Dermis blood vessel endothelial cell (primary cell): ENCODE data around the gene CARD10. TPM values are rescaled to one million over a fixed set of nuclear protein-coding genes. Genes with fewer than 3 reads are reported as not detected.
"Not testable (repeated sequence)": the region's sequence is repeated elsewhere in the genome, so short reads cannot be mapped to it uniquely, and the experiment has no call there.

Experiments
- DNase-seq: peaks from one replicate; pipeline ENCODE4 v3.0.0; 2010
- total RNA-seq: library from RNA; depleted of rRNA; stranded (reverse); fragments of >200 nt; gene quantifications from 2 replicates; pipeline ENCODE4 v1.2.3, GENCODE V29; 2014

The CARD10 gene
- total RNA-seq, 1 donor from 2014 or later, result 55.8 TPM

GRCh38 chr22:37556710-37557109 is 37.5 kb upstream of the CARD10 start:
- DNase-seq, result no peak

DNA sequence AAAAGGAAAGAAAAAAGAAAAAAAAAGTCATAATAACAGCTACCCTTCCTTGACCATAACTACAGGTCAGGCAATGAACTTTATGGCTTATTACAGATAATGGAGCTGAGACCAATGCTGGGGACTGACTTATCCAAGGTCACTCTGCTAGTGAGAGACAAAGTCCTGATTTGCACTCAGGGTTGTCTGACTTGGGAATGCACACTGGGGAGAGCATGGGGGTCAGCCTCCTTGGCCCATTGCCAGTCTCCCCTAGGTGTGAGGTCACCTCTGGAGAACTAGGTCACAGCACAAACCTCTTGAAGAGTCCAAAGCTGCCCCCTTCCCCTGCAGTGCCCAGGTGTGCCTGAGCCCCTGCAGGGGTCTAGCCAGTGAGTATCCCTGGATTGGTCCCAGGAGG is 35.8 kb upstream of the CARD10 start:
- DNase-seq, result no peak

GRCh38 chr22:37553725-37554124 is 34.5 kb upstream of the CARD10 start:
- no peak for DNase-seq

GRCh38 chr22:37552524-37553163 is 33.4 kb upstream of the CARD10 start:
- DNase-seq, result peak; percentile 61

GRCh38 chr22:37551981-37552380 is 32.8 kb upstream of the CARD10 start:
- DNase-seq, result no peak

DNA sequence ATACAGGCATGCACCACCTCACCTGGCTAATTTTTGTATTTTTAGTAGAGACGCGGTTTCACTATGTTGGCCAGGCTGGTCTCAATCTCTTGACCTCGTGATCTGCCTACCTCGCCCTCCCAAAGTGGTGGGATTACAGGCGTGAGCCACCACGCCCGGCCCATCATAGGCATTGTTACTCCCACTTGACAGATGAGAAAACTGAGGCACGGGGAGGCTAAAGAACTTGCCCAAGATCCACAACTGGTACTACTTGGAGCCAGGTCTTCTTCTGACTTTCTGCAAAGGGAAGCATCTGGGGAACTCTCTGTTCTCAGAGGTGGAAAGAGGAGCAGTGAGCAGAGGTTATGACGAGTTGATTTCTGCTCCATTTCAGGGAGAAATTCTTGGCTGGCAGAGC is 31.7 kb upstream of the CARD10 start:
- DNase-seq, result not testable (repeated sequence)

DNA sequence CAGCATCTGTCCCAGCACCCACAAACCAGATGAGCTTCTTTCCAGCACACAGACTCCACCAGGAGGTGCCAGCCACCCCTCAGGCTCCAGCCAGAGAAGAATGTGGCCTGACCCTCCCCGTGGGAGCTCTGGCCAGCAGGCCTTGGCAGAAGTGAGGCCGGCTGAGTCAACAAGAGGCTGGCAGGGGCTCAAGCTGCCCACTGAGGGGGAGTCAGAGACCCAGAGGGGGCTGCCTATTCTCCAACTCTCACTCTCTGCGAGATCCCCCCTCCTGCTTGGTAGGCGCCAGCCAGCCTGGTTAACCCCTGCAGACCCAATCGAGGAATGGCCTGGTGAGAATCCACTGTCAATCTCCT is 30.5 kb upstream of the CARD10 start:
- DNase-seq, result peak; percentile 69

DNA sequence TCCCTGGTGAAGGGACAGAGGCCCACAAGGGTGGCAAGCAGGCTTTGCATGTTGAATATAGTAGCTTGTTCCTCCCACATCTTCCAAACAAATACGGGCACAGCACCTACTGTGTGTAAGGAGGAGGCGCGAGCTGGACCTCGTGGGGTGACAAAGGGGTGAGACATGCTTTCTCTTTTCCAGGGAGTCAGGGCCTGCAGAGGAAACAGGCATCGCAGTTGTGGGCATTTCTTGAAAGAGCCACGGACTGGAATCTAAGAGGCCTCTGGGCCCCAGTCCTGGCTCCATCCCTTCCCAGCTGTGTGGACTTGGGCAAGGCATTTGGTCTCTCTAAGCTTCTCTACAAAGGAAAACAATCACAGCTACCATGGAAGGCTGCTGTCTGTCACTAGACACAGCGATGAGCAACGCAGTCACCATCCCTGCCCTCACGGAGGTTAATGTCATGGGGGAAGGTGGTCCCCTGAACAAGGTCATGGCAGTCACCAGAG is 28.1 kb upstream of the CARD10 start:
- no peak for DNase-seq

DNA sequence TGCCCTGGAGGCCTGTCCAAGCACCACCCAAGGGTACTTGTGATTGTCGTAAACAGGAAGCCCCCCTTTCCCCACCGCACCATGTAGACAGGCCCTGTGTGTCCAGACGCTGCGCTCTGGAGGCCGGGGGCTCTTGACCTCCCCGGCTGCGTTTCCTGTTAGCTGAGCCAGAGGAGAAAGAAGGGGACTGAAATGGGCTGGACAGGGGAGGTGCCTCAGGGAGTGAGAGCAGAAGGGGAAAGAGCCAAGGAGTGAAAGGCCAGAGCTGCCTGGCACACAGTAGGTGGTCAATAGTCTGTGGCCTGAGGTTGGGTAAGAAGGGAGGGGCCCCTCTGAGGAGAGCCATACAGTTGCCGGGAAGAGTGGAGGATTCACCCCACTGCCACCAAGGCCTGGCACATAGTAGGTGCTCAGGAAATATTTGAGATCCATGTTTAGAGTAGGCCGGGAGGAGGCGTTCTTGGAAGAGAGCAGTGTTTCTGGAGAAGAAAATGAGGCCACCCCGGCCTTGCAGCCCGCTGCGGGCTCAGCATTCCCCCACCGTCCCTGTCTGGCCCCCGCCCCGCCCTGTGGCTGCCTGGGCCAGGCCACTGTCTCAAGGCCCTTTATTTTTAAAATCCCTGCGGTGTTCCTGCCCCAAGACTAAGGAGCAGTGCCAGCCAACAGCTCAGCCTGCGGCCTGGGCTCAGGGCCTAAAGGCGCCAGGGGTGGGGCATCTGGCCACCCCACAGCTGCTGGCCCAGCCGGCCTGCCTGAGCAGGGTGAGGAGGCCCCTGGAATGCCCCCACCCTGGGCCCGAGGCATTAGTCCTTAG is 27.4 kb upstream of the CARD10 start:
- DNase-seq, result peak; percentile 93

DNA sequence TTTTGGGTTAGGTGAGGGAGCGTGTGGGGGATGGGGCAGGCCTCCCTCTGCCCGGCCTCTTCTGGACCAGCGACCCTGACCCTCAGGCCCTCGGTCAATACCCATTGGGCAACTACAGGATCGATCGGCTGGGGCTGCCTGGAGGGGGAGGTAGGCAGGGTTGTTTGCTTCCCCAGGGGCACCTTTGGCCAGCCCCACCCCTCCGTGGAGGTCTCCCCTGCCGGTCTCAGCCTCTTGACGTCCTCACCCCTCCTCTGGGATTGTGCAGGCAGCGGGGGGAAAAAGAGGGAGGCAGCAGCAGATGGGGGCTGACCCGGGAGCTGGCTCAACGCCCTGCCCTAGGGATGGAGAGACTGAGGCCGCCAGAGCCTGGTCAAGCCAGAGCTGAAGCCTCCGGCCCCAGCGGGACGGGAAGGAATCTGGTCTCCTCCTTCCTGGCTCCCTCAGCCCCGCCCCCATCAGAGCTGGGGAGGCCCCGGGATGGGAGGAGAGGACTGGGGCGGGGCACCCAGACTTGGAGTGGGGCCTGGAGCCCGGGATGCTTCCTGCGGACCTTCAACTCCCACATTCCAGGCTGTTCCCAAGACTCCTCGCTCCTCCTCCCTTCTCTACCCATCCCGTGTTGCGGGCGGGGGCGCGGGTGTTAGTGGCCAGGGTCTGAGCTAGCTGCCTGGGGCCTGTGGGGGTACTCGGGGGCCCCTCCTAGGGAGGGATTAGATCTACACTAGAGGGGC is 26.7 kb upstream of the CARD10 start:
- peak; percentile 95 for DNase-seq

- peak; percentile 86 for DNase-seq
These were observed 25.9 kb upstream of the CARD10 start for GRCh38 chr22:37544955-37545702.

GRCh38 chr22:37542959-37543358 is 23.7 kb upstream of the CARD10 start:
- no peak for DNase-seq

DNA sequence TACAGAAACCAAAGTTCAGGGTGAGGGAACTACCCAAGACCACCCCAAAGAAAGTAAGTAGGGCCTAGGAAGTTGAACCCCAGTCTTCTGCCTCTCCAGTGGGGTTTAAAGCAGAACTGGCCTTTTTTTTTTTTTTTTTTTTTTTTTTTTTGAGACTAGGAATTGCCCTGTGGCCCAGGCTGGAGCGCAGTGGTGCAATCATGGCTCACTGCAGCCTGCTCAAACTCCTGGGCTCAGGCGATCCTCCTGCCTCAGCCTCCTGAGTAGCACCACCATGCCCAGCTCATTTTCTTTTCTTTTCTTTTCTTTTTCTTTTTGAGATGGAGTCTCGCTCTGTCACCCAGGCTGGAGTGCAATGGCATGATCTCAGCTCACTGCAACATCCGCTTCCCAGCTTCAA is 23.2 kb upstream of the CARD10 start:
- DNase-seq, result not testable (repeated sequence)

- not testable (repeated sequence) for DNase-seq
These were observed 20.6 kb upstream of the CARD10 start for GRCh38 chr22:37539790-37540189.

DNA sequence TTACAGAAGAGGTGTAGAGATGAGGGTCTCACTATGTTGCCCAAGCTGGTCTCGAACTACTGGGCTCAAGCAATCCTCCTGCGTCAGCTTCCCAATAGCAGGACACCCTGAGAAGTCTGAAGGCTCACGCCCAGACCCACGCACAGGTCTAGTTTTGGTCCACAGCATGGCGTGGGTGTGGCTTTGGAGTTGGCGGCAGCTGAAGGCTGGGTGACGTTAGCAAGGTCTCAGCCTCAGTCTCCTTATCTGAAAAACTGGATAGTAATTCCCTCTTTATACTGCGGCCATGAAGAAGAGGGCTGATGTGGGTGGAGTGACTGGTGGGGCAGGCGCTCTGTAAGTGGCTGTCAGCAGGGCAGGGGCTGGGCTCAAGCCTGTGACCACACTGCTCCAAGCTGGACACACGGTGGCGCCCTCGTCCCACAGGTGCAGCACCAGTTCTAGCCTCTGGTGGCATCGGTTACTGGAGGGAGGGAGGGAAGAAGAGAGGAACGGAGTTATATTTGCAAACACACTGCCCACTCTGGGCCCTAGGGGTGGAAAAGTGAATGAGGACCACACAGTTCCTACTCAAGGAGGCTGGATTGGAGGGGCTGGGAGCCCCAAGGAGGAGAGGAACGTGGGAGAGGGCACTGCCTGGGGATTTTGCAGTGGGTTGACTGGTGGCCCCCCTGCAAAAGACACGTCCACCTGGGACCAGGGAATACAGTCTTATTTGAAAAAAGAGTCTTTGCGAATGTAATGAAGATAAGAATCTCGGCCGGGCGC is 19.6 kb upstream of the CARD10 start:
- peak; percentile 95 for DNase-seq

GRCh38 chr22:37535159-37535558 is 15.9 kb upstream of the CARD10 start:
- DNase-seq, result no peak

DNA sequence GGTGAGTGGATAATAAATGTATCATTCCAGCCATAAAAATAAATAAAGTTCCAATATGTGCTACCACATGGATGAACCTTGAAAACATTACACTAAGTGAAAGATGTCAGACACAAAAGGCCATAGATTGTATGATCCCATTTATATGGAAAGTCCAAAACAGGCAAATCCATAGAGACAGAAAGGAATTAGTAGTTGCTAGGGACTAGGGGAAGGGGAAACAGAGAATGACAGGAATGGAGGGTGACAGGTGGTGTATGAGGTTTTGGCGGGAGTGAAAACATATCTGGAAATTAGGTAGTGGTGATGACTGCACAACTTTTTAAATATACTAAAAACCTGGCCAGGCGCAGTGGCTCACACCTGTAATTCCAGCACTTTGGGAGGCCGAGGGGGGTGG is 15.2 kb upstream of the CARD10 start:
- no peak for DNase-seq

DNA sequence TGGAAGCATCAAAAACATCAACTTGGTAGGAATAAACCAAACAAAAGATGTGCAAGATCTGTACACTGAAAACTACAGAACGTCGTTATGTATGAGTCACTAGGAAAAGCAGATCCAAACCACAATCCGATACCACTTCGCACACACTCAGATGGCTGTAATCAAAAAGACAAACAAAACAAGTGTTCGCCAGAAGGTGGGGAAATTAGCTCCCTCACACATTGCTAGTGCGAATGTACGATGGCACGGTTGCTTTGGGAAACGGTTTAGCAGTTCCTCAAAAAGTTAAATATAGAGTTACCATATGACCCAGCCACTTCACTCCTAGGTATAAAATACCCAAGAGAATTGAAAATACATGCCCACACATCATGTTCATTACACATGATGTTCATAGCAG is 14.8 kb upstream of the CARD10 start:
- peak; percentile 55 for DNase-seq

GRCh38 chr22:37529652-37530345 is 10.6 kb upstream of the CARD10 start:
- no peak for DNase-seq

DNA sequence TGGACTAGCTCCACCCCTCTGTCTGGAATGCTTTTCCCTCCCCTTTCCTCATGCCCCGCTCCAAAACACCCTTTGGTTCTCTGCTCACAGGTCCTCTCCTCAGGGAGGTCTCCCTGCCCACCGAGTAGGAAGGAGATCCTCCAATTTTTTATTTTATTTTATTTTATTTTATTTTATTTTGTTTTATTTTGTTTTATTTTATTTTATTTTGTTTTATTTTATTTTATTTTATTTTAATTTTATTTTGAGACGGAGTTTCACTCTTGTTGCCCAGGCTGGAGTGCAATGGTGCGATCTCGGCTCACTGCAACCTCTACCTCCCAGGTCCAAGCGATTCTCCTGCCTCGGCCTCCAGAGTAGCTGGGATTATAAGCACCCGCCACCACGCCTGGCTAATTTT is 8.7 kb upstream of the CARD10 start:
- not testable (repeated sequence) for DNase-seq

DNA sequence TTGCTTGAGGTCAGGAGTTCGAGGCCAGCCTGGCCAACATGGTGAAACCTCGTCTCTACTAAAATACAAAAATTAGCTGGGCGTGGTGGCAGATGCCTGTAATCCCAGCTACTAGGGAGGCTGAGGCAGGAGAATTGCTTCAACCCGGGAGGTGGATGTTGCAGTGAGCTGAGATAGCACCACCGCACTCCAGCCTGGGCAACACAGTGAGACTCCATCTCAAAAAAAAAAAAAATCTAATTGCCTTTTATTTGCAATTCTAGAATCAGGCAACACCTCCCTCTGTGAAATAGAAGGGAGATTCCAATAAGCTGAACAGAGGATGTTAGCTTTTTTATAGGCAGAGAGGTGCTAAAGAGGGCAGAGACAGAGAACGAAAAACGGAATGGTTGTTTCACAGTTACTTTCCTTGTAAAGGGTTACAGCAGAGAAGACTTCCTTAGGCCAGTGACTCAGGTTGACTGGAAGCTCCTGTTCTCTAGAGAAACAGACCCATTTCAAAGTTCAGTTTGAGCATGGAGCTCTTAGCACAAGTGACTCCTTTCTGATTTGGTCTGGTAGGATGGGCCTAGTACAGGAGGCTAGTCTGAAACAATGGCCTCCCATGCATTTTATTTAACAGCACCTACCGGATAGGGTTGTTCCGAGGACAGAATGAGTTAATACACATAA is 8.0 kb upstream of the CARD10 start:
- DNase-seq, result not testable (repeated sequence)
